ENCODE measurements around the gene MLXIPL. TPM values are rescaled to one million over a fixed set of nuclear protein-coding genes. Genes with fewer than 3 reads are reported as not detected.

The MLXIPL gene
- total RNA-seq, 1 donor from 2014 or later: 0.90 TPM

DNA sequence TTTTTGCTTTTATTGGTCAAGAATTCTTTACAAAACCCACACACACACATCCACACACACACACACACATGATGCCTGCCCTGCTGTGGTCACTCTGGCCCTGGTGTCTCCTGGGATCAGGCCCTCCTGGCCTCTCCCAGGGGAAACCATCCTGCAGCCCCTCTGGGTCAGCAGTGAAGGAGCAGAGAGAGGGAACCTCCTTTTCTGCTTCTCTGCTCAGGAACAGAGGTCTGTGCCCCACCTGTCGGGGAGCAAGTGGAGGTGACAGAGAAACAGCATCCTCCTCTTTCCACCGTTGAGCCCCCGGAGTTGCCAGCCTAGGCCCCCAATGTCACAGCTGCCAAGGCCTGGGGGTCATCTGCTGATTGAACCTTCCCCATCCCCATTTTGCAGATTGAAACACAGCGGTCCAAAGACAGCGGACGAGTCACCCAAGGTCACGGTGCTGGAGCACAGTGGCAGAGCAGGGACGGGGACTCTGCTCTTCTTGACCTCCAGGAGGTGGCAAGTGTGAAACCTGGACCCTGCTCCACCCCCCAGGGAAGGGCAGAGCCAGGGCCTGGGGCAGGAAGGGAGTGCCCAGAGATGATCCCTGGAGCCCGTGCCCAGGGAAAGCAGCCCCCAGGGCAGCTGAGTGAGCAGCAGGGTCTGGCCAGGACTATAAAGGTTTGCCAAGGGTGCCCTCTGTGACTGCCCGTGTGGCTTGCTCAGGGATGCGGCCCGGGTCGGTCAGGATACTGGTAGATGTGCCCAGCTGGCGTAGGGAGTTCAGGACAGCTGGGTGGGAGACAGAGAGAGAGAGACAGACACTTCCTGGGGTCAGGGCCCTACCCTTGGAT lies 30.9 kb downstream of the MLXIPL start:
- H3K9ac ChIP-seq: no peak overlapping the region
- no peaks in the 10 kb centered on the region for H3K9me3 Mint-ChIP-seq
- peaks cover 12% of the 10 kb centered on the region for H3K27me3 Mint-ChIP-seq (ENCODE audit: insufficient read depth, low read depth)
- no peaks in the 10 kb centered on the region for H4K20me1 ChIP-seq (ENCODE audit: low read depth)
- no peaks in the 10 kb centered on the region for H3K4me1 Mint-ChIP-seq
- H3K36me3 Mint-ChIP-seq: no peaks in the 10 kb centered on the region
- no peak overlapping the region for H3K27ac ChIP-seq
- DNase-seq (ENCODE audit: low spot score): no peak
- H3K4me3 ChIP-seq: no peak overlapping the region
- H3K27me3 ChIP-seq: no peaks in the 10 kb centered on the region
- peaks cover 11% of the 10 kb centered on the region for H3K4me1 ChIP-seq
- H3K79me2 ChIP-seq (ENCODE audit: low read depth): no peaks in the 10 kb centered on the region
- peaks cover 15% of the 10 kb centered on the region for H3F3A ChIP-seq (ENCODE audit: low read depth)
- H3K27ac Mint-ChIP-seq: no peak overlapping the region
- H3K36me3 ChIP-seq: no peaks in the 10 kb centered on the region
- no peaks in the 10 kb centered on the region for H3K9me3 ChIP-seq (ENCODE audit: low read depth)
- TF ChIP-seq, protein P1, sequence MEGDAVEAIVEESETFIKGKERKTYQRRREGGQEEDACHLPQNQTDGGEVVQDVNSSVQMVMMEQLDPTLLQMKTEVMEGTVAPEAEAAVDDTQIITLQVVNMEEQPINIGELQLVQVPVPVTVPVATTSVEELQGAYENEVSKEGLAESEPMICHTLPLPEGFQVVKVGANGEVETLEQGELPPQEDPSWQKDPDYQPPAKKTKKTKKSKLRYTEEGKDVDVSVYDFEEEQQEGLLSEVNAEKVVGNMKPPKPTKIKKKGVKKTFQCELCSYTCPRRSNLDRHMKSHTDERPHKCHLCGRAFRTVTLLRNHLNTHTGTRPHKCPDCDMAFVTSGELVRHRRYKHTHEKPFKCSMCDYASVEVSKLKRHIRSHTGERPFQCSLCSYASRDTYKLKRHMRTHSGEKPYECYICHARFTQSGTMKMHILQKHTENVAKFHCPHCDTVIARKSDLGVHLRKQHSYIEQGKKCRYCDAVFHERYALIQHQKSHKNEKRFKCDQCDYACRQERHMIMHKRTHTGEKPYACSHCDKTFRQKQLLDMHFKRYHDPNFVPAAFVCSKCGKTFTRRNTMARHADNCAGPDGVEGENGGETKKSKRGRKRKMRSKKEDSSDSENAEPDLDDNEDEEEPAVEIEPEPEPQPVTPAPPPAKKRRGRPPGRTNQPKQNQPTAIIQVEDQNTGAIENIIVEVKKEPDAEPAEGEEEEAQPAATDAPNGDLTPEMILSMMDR (IDR thresholded peaks at IDR 0.05): no peak
- TF ChIP-seq EZH2 (IDR thresholded peaks at IDR 0.05): no peak
- H3K4me3 Mint-ChIP-seq: no peak overlapping the region
- no peak overlapping the region for H2AFZ ChIP-seq (replicated peaks)
- no peak overlapping the region for H3K4me2 ChIP-seq

DNA sequence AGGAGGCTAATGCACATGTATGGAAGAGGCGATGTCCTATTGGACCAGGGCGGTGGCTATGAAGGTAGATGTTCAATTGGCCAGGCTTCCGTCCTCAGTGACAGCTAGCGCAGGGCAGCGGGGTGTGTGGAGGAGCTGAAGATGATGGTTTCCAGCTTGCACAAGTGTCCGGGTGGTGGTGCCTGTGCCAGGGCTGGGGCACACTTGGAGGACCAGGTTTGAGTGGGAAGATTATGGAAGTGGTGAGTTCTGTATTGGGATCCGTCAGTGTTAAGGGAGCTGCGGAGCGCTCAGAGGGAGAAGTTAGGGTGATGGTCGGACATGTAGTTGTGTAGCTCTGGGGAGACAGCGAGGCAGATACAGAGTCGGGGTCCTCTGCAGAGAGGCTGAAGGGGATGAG lies 37.4 kb downstream of the MLXIPL start:
- no peak overlapping the region for H3K9ac ChIP-seq
- H3K27ac ChIP-seq: no peak overlapping the region
- no peak overlapping the region for H2AFZ ChIP-seq (replicated peaks)
- Mint-ChIP-seq H3K4me1 (peaks cover 9% of the 10 kb centered on the region), H3K27me3 (ENCODE audit: insufficient read depth, low read depth) (peaks cover 2% of the 10 kb centered on the region), H3K27ac (peak overlapping the region; percentile 2), H3K36me3 (no peaks in the 10 kb centered on the region), H3K4me3 (no peak overlapping the region), H3K9me3 (no peaks in the 10 kb centered on the region)
- DNase-seq (ENCODE audit: low spot score): no peak
- H3K9me3 ChIP-seq (ENCODE audit: low read depth): no peaks in the 10 kb centered on the region
- TF ChIP-seq EZH2phosphoT487 (IDR thresholded peaks at IDR 0.05) (no peak), EZH2 (IDR thresholded peaks at IDR 0.05) (no peak)
- TF ChIP-seq, protein P1 (IDR thresholded peaks at IDR 0.05): no peak
- H3F3A ChIP-seq (ENCODE audit: low read depth): peaks cover 27% of the 10 kb centered on the region
- peaks cover 41% of the 10 kb centered on the region for H3K27me3 ChIP-seq
- no peaks in the 10 kb centered on the region for H3K4me1 ChIP-seq
- no peaks in the 10 kb centered on the region for H4K20me1 ChIP-seq (ENCODE audit: low read depth)
- H3K36me3 ChIP-seq: no peaks in the 10 kb centered on the region
- H3K4me2 ChIP-seq: no peak overlapping the region
- no peaks in the 10 kb centered on the region for H3K79me2 ChIP-seq (ENCODE audit: low read depth)
- H3K4me3 ChIP-seq: no peak overlapping the region

DNA sequence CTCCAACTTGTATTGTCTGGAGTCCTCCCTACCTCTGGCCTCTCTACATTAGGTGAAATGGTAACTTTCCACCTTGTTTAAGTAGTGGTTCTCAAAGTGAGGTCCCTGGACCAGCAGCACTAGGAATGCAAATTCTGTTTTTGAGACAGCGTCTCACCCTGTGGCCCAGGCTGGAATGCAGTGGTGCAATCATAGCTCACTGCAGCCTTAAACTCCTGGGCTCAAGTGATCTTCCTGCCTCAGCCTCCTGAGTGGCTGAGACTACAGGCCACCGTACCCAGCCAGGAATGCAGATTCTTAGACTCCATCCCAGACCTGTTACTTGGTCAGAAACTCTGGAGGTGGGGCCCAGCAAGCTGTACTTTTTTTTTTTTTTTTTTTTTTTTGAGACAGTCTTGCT lies 39.1 kb downstream of the MLXIPL start:
- H3F3A ChIP-seq (ENCODE audit: low read depth): peaks cover 21% of the 10 kb centered on the region
- peaks cover 58% of the 10 kb centered on the region for H3K27me3 ChIP-seq
- no peak overlapping the region for H3K4me3 ChIP-seq
- H3K4me1 ChIP-seq: no peaks in the 10 kb centered on the region
- Mint-ChIP-seq H3K27ac (no peak overlapping the region), H3K4me3 (no peak overlapping the region), H3K4me1 (peaks cover 11% of the 10 kb centered on the region), H3K9me3 (no peaks in the 10 kb centered on the region), H3K27me3 (ENCODE audit: insufficient read depth, low read depth) (peaks cover 2% of the 10 kb centered on the region), H3K36me3 (no peaks in the 10 kb centered on the region)
- H3K79me2 ChIP-seq (ENCODE audit: low read depth): no peaks in the 10 kb centered on the region
- no peak for TF ChIP-seq EZH2phosphoT487 (IDR thresholded peaks at IDR 0.05)
- no peak for TF ChIP-seq EZH2 (IDR thresholded peaks at IDR 0.05)
- TF ChIP-seq, protein P1 (IDR thresholded peaks at IDR 0.05): no peak
- DNase-seq (ENCODE audit: low spot score): no peak
- H2AFZ ChIP-seq (replicated peaks): no peak overlapping the region
- no peaks in the 10 kb centered on the region for H4K20me1 ChIP-seq (ENCODE audit: low read depth)
- H3K4me2 ChIP-seq: no peak overlapping the region
- H3K36me3 ChIP-seq: no peaks in the 10 kb centered on the region
- H3K9ac ChIP-seq: no peak overlapping the region
- no peak overlapping the region for H3K27ac ChIP-seq
- no peaks in the 10 kb centered on the region for H3K9me3 ChIP-seq (ENCODE audit: low read depth)

Data from neural progenitor cell (in vitro differentiated cells).